Amygdala (tissue), 56 donors: Measurements from ENCODE around the gene KRT71.

Source experiments
- DNase-seq, 56 donors: peaks; one replicate each; lab custom pipeline; 2025; lab: John Stamatoyannopoulos, UW

The KRT71 gene

DNA sequence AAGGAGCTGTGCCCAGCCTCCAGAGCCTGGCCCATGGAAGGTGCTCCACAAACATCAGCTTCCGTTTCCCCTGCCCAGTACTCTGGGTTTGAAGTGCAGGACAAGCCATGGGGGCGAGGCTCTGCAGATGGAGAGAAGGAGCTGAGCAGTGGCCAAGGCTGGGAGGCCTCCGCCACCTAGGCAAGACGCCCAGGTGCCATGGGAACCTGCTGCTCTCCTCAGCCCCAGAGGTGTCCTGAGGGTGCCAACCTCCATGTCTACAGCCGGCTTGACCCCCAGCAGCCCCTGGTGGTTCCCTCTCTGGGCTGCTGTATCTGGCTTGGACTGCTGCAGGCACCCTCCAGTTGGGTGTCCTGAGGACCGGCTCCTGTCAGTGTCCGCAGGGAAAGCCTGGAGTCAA lies 12.4 kb downstream of the KRT71 start:
- no peak for DNase-seq

DNA sequence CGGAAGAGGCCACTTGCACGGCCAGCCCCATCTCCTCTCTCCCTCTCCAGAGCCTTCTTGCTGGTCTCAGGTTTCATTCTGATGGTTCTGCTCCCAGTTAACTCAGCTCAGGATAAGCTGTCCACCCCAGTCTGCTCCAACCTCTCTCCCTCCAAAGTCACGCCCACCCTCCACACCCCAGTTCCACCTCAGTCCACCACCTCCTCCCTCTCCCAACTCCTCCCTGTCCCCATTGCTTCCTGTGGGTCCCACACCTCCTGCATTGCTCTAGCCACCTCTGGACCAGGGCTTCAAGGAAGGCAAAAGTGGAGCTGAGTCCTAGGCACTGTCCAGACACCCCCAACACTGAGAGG lies 13.1 kb downstream of the KRT71 start:
- no peak for DNase-seq

DNA sequence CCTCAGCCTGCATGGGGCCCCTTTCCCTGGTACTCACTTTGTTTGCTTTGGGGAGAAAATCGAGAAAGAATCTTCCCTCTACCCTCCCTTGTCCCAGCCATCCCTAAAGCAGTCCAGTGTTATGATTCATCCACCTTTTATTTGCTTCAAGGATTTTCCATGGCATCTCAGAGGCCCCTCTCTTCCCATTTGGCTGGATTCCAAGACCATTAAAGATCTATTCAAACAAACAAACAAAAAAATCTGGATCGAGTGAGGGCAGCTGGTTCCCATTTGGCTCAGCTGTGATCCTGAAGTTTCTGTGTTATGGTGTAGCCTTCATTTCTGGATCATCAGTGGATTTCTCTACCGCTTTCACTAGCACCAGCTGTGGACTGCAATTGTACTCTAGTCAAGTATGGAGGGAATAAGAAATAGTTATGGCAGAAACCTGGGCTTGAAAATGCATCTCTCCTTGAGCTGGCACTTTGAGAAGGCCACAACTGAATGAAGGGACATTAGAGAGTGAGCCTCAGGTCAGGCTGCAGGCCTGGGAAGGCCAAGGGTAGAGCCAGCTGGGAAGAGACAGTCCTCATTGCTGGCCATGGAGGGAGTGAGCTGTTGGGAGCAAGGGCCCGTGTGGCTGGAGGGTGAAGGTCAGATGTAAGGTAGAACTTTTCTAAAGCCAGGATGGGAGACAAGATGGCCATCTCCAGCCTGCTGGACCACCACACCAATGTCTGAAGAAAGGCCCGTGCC lies 13.7 kb downstream of the KRT71 start:
- no peak for DNase-seq

DNA sequence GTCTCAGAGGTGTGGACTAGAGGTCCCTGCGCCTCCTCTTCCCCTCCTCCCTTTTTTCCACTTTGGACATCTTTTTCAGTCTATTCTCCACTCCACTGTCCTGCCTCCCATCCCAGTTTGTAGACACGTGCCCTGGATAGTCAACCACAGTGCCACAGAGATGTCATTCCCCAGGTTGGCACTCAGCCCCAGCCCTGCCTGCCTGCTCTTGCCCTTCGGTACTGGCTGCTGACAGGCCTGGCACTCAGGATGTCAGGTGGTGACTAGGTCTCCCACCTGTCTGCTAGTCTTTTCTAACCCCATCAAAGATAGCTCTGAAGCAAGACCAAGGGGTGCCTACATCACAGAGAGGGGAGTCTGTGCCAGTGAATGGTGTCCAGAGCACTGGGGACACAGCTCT lies 15.8 kb downstream of the KRT71 start:
- no peak for DNase-seq

DNA sequence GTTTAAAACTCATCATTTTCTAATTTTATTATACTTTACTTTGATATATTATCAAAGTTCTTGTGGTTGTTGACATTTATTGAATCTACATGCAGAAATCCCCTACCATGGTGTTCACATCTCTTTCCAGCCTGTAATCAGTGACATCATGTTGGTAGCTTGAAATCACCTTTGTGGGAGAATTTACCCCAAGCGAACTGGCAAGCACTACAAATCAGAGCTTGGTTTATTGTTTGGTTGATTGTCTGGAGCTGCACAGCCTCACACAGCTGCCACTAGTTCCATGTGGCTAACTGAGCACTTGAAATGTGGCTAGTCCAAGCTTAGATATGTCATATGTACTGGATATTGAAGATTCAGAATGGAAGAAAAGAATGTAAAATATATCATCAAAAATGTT lies 17.4 kb downstream of the KRT71 start:
- no peak for DNase-seq

DNA sequence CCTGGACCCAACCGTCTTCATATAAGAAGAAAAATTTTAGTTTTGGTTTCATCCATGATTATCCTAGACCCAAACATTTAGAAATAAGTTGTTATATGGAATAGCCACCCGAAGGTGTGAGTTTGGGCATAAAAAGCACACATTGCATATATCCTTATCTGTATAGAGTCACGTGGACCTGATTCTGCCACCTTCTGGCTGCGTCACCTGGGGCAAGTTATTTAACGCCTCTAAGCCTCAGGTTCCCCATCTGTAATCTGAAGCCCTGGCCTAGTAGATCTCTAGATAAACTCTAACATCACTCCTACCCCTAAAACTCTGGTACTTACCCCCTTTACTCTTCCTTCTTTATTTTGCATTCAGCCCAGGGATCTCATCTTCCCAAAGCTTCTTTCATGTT lies 18.5 kb downstream of the KRT71 start:
- no peak for DNase-seq

DNA sequence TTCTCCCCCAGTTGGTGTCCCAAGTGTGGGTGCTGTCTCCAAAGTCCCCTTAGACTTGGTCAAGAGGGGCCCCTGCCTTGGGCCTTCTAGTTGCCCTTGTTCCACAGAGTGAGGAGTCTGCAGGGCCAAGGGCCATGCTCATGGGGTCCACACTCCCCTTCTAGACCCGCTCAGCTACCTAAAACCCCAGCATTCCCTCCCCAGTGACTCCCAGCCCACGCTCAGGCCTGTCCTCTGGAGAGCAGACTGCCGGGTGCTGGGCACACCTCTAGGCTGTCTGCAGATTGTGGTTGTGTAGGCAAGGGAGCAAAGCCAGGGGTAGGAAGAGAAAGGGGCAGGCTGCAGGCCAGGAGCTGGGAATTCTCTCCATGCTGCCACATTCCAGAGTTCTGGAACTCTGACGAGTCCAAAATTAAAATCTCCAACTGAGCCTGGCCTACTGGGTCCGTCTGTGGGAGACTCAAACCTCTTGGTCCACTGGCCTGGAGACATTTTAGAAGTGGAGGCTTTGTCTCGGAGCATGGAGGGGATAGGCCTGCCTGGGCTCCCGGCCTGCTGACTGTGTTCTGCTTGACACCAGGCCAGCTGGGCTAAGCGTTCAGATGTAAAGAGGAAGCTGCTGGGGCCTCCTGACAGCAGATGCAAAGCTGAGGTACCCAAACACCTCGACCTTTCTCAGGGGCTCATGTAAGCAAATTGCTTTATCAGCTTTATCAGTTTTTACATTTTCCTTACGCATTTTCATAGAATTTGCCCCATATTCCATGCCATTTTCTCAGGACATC lies 19.1 kb downstream of the KRT71 start:
- peak in 3 of 56 donors; percentile 5 to 11 (median 10) for DNase-seq

DNA sequence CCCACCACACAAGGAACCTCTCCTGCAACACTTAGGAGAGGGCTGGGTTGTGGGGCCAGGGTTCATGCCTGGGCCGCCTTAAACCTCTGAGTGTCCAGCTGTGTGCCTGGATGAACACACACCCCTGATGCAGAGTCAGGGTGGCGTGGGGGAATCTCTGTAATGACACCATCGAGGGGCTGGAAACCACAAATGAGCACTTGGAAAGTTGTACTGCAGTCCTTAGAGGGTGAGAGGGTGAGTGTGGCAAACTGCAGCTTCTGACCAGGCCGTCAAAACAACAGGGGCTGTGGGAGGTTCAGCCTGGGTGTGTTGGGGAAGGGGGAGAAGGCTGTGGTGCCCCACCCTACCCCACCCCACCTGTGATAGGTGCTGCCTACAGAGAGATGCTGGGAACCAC lies 20.3 kb downstream of the KRT71 start:
- no peak for DNase-seq

DNA sequence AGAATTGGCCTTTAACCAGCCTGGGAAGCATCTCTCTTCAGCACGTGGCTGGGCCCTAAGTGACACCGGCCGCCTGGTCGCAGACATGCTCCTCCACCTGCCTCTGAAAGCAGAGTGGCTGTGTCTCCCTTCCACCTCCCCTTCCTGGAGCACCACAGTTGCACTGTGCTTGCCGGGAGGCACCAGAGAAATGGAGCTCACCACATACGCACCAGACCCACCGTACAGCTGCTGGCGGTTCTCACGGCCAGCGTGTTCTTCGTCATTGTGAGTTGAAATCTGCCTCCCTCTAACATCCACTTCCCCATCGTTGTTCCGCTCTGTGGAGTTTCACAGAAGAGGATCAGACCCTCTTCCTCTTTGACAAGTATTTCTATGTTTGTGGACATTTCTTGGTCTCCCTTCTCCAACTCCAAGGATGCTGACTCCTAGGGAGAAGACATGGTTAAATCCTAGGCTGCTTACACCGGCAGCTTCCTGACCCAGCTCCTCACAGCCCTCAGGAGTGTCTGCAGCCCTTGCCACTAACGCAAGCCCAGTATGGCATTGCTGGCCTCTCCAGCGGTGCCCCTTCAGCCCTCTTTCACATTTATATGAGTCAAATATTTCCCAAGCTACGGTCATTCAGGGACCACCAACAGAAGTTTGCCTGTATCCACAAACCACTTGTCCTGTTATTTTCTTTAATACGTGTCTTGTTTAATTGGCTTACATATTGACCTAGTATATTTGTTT lies 21.2 kb downstream of the KRT71 start:
- DNase-seq, result peak in 3 of 56 donors; percentile 8 to 22 (median 14)

DNA sequence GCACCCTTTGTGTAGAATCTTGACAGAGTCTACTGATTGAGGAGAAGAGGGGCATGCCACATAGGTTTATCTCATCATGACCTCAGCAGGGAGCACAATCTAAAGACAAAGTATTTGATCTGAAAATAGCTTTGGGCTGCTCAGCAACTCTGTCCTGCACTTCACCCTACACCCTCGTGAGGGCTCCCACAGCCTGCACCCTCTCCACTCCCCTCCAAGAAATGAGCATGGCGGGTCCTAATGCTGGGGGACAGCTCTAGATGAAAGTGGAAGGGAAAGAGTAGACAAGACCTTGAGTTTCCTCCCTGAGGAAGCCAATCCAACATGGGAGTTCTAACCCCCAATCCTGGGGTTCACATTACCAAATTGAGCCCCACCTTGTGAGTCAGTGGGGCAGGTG lies 22.0 kb downstream of the KRT71 start:
- no peak for DNase-seq

DNA sequence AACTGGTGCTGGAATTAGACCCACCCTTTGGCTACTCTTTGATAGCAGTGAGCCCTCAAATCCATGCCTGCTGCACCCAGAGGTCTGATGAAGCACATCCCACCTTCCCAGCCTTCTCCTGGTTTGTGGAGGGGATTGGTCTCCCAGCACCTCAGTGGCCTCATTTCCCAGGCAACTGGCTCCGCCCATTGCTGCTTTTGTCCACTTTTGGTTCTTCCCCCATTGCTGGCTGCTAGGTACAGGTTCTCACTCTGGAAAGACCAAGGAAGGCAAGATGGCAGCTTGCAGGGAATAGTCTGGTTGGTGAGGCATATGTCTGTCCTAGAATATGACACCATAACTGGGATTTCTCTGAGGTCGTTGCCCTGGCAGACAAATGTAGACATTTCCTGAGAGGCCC lies 22.6 kb downstream of the KRT71 start:
- DNase-seq, result no peak

DNA sequence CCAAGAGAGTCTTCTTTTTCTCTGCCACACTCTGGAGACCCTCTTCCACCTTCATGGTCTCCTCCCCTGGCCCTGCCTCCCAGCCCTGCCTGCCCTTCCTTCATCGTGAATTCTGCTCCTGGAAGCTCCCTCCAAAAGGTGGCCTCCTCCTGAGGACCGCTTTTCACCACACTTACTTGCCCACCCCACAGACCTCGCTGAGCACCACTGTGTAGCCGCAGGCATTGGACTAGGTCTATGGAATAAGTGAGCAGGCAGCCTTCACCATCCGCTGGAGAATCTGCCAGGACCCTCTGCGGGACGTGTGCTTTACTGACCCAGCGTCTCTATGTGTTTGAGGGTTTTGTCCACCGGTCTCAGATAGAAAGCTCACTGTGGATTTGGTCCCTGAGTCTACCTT lies 23.1 kb downstream of the KRT71 start:
- no peak for DNase-seq

DNA sequence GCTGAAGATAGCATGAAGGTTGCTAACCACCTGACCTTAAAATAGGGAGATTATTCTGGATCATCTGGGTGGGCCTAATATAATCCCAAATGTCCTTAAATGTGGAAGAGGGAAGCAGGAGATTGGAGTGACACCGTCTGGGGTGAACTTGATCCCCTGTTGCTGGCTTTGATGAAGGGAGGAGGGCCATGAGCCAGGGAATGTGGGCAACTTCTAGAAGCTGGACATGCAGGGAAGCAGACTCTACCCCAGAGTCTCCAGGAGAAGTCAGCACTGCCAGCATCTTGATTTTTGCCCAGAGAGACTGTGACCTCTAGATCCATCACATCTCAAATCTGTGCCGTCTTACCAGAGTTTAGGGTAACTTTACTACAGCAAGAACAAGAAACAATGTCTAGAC lies 23.5 kb downstream of the KRT71 start:
- no peak for DNase-seq

DNA sequence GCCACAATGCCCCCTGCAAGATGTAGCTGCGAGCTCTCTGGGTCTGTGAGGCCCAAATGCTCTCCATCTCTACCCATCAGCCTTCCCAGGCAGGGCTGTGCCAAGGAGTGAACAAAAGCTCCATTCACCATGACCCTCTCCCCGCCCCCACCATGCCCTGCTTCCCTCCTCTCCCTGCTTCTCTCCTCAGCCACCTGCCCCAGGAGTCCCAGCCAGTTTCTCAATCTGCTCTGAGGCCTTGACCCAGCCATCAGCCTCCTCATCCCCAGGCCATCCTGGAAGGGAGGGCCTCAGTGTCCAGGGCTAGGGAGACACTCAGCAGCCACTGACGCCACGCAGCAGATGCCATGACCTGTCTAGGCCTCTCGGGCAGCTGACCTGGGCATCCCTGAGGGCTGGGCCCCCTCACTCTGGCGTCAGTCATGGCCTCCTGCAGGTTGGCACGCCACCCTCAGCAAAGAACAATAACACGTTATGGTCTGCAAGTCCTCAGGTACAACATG lies 24.3 kb downstream of the KRT71 start:
- DNase-seq, result peak in 37 of 56 donors; percentile 11 to 77 (median 54)

DNA sequence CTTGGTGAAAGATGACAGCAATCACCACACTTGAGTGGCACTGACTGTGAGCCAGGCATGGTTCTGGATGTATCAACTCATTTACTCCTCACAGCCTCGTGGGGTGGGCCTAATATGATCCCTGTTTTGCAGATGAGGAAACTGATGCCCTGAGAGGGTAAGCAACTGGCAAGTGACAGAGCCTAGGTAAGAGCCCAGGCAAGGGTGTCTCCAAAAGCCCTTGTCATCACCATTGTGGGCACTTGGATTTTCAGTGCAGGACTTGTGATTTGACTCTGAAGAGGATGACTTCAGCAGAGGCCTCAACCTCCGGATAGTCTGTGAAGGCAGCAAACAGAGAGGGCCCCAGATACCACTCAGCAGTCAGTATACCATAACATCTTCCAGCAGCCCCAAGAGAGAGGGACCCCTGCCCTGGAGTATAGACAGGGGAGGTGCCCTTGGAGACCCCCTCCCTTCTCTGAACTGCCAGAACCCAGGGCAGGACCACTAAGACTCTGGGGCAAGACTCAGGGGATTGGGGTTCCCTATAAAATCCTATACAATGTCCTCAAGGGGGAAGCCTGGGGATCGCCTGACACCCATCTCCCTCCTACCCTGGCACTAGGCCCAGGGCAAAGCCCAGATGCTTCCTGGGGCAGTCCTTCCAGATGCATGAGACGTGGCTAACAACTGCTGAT lies 25.7 kb downstream of the KRT71 start:
- no peak for DNase-seq

DNA sequence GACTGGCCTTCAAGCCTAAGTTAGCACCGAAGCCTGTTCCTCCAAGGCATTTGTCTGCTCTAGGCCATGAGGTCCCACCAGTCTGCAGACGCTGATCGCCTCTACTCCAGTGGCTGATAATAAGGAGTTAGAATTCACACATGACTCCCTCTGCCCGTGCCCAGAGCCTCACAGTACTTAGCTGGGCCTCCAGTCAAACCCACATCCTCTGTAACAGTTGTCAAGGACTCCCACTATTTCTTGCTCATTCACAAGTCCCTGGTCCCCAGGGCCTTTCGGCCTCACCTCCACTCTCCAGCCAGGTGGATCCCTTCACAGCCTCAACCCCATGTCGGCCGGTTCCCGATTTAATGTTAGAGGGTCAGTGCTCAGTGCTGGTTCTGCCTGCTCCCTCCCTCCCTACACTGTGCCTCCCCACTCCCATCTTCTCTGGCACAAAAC lies 26.4 kb downstream of the KRT71 start:
- no peak for DNase-seq

DNA sequence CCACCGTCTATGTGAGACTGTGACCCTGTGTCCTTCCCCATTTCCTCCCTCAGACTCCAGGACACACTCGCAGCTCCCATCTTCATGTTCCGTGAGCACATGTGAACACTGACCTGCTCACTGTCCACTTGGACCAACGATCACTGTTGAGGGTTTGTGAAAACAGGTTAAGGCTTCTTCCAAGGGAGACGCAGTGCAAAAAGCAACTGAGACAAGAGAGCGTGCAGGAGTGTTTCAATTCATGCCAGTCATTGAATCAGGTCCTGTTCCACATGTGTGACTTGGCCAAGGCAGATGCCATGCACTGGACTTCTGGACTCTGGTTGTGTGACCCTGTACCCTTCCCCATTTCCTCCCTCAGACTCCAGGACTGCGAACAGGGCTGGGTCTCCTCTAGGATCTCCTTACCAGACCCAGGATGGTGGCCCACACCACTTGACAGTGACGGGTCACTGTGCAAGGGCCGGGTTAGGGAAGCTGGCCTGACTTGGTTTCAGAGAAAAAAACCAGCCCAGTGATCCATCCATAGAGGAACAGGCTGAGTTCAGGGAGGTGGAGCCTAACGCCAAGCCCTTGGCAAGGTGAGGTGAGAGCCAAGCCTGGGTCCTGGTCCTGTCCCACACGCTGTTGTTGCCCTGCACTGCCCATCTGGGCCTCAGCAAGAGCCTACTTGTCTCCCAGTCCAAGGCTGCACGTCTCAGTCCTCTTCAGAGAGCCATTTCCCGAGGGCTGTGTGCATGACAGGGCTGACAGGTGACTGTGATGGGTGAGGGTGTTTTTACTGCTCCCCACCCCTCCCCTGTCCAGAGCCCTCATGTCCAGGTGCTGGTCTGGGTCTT lies 27.1 kb downstream of the KRT71 start:
- DNase-seq, result no peak

DNA sequence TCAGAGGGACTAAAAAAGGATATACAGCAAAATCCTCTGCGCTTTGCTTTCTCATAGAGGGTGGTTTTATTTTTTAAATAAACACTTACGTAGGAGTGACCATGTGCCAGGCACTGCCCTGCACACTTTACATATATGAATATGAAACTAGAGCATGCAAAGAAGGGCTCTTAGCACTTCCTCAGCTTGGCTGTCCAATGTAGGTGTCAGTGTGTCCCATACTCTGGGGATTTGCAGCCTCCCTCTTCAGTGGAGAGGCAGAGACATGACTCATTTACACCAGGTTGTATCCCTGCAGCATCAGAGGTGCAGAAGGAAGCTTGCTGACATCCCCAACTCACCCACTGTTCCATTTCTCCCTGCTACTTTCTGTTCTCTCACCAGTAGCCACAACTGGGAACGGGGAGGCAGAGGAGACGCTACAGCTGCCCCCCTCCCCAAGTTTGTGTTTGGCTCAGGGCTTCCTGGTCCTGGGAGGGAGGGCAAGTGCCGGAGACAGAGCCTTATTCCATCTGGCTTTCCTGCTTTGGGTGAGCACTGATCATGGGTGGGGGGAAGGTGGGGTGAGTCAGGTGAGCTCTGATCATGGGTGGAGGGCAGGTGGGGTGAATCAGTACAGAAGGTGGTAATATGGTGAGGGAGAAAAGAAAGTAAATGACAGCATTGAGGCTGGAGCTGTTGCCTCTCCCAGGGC lies 27.9 kb downstream of the KRT71 start:
- DNase-seq, result peak in 1 of 56 donors; percentile 14

DNA sequence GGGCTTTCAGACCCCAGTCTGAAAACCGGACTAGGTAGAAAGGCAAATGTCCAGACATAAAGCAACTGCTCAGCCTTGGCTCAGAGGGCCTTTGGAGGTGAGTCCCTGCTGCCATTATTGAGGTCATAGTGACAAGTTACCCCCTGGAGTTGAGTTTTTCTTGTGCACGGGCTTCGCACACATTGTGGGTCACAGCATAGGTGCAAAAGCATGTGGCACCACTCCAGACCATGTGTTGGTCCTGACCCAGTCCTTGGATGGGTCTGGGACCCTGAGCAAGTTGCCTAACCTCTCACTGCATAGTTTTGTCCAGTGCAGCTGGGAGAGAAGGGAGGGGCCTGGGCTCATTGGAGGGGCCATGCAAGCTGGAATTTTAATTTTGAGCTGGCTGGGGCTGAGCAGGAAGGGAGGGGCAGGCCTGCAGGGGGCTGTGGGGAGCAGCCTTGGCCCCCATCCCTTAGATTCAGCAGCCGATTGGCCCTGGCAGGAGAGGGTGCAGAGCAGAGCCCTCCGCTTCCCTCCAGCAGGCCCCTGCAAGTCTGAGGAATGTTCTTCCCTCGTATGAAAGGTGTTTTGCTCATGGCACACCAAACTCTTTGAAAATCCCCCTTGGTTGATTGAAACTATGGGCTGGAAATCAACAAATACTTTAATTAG lies 28.6 kb downstream of the KRT71 start:
- no peak for DNase-seq
